GM10248 (cell line): ENCODE data around the gene MAGED4.
"Not testable (repeated sequence)": the region's sequence is repeated elsewhere in the genome, so short reads cannot be mapped to it uniquely, and the experiment has no call there.

Source experiments
- CTCF ChIA-PET: fragments of 300-600 bp; sonication (Branson Sonifier 250); formaldehyde crosslinking; extraction: SDS; loops from one replicate; lab custom pipeline; 2021; ENCODE audit warnings: antibody characterized with exemption; lab: Yijun Ruan, JAX
- POLR2A ChIA-PET: fragments of 350-650 bp; sonication (Branson Sonifier 250); formaldehyde crosslinking; extraction: SDS; loops from one replicate; lab custom pipeline; 2020; ENCODE audit warnings: antibody characterized with exemption; lab: Yijun Ruan, JAX
- DNase-seq: peaks from one replicate; pipeline ENCODE4 v3.0.0; 2012; ENCODE audit errors: extremely low spot score
- CTCF ChIP-seq: IDR thresholded peaks from 2 replicates; pipeline ENCODE4 v1.5.1; 2012; ENCODE audit warnings: mild to moderate bottlenecking, low read depth; ENCODE audit errors: extremely low read depth, missing control alignments, control extremely low read depth

The MAGED4 gene

GRCh38 chrX:52184440-52185077, at the start of gene MAGED4:
Gene MAGED4, plus strand, starts transcription at chrX:52184888. Its CDS starts 1,035 bp downstream, at chrX:52185923.
- CTCF ChIA-PET, POLR2A ChIA-PET, DNase-seq: not testable (repeated sequence)

- TF ChIP-seq CTCF = no peak
- no peak for DNase-seq
- ChIA-PET CTCF (no interaction called here), POLR2A (no interaction called here)
Observed at GRCh38 chrX:52138830-52139544, 45.7 kb upstream of the MAGED4 start.

- POLR2A ChIA-PET = no interaction called here
- TF ChIP-seq CTCF = no peak
- DNase-seq = no peak
- CTCF ChIA-PET = no interaction called here
Observed at GRCh38 chrX:52139545-52139895, 45.2 kb upstream of the MAGED4 start.

- TF ChIP-seq CTCF = no peak
- ChIA-PET CTCF (no interaction called here), POLR2A (no interaction called here)
- no peak for DNase-seq
Observed at GRCh38 chrX:52140020-52140419, 44.7 kb upstream of the MAGED4 start.

GRCh38 chrX:52150667-52151066, 34.0 kb upstream of the MAGED4 start:
- CTCF ChIA-PET, DNase-seq, POLR2A ChIA-PET: not testable (repeated sequence)

- CTCF ChIA-PET, POLR2A ChIA-PET, DNase-seq: not testable (repeated sequence)
Observed at GRCh38 chrX:52160140-52160539, 24.5 kb upstream of the MAGED4 start.

DNA sequence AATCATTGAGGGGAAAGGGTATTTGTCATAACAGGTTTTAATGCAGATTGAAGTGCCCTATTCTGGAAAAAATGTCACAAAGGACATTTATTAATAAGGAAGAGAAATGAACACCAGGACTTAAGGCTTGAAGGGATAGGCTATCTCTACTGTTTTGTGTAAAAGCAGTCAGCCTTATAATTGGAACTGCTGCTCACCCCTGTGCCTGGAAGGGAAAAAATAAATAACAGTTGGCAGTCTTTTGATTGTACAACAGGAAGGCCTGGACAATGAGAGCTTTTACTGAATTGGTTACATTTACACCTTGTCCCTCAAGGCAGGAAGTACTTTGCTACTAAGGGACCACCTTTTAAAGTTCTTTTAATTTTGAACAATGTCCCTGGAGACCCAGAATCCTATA, 17.8 kb upstream of the MAGED4 start:
- POLR2A ChIA-PET = no interaction called here
- CTCF ChIA-PET = no interaction called here
- DNase-seq = no peak
- TF ChIP-seq CTCF = no peak

- DNase-seq, CTCF ChIA-PET, POLR2A ChIA-PET: not testable (repeated sequence)
Observed at GRCh38 chrX:52171055-52171454, 13.6 kb upstream of the MAGED4 start.

GRCh38 chrX:52185078-52185453, 378 bp downstream of the MAGED4 start:
- CTCF ChIA-PET = not testable (repeated sequence)

DNA sequence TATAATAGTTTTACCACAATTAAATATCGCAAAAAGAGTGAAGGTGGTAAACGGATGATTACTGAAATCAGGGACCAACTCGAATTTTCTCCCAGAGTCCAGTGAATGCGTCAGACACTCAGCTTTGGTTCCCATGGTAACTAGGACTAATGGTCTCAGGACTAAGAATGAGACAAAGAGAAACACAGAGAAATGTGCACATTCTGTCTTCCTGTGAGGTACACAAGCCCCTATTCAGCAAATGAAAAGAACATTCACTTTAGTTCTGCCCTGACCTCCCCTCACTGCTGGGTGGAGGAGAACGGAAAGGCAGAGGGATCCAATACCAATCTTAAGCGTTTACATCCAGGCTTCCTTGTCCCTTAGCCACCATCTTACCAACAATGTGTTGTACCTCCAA, 26.7 kb downstream of the MAGED4 start:
- POLR2A ChIA-PET, CTCF ChIA-PET, DNase-seq: not testable (repeated sequence)

More at GRCh38 chrX:52185078-52185453, 378 bp downstream of the MAGED4 start:
- DNase-seq, POLR2A ChIA-PET: not testable (repeated sequence)
